Neural cell (in vitro differentiated cells): Measurements from ENCODE around the gene KCNAB1.

Source experiments
- EZH2 ChIP-seq: fragments of 200-600, 300-800 bp; shearing (Covaris generic), sonication (generic); IDR thresholded peaks from 2 replicates; pipeline ENCODE4 v1.6.1; 2014; ENCODE audit warnings: antibody characterized with exemption, low read length, borderline replicate concordance, mild to moderate bottlenecking; ENCODE audit not compliant: insufficient read depth, poor library complexity, severe bottlenecking
- SMC3 ChIP-seq: fragments of 450-650 bp; conservative IDR thresholded peaks from 2 replicates; pipeline ENCODE4 v1.6.1; 2014; ENCODE audit warnings: antibody characterized with exemption, mild to moderate bottlenecking, moderate library complexity; ENCODE audit not compliant: poor library complexity
- TF ChIP-seq, protein P1 (sequence below): IDR thresholded peaks from 2 replicates; pipeline ENCODE4 v1.6.1; 2012; ENCODE audit warnings: borderline replicate concordance
- TF ChIP-seq, protein P2 (sequence below): fragments of 450-650 bp; IDR thresholded peaks from 2 replicates; pipeline ENCODE4 v1.5.1; 2014; ENCODE audit warnings: antibody characterized with exemption, mild to moderate bottlenecking, moderate library complexity; ENCODE audit not compliant: poor library complexity, severe bottlenecking

DNA sequence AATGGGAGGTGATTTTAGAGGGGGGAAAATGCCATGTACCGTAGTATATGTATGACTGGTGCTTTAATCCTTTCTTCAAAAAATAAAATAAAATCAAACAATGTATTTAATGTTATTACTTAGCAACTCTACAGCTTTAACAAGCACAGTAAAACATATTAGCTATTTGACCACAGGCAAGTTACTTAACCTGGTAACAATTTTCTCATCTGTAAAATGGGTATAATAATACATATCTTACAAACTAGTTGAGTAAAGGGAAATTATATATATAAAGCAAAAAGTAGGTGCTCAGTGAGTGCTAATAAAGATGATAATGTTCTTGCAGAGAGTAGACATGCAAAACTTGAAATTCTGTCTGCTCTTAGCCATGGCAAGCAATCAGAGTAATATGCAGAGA is 406.7 kb downstream of the KCNAB1 start:
- TF ChIP-seq EZH2 = no peak
- TF ChIP-seq, protein P1, sequence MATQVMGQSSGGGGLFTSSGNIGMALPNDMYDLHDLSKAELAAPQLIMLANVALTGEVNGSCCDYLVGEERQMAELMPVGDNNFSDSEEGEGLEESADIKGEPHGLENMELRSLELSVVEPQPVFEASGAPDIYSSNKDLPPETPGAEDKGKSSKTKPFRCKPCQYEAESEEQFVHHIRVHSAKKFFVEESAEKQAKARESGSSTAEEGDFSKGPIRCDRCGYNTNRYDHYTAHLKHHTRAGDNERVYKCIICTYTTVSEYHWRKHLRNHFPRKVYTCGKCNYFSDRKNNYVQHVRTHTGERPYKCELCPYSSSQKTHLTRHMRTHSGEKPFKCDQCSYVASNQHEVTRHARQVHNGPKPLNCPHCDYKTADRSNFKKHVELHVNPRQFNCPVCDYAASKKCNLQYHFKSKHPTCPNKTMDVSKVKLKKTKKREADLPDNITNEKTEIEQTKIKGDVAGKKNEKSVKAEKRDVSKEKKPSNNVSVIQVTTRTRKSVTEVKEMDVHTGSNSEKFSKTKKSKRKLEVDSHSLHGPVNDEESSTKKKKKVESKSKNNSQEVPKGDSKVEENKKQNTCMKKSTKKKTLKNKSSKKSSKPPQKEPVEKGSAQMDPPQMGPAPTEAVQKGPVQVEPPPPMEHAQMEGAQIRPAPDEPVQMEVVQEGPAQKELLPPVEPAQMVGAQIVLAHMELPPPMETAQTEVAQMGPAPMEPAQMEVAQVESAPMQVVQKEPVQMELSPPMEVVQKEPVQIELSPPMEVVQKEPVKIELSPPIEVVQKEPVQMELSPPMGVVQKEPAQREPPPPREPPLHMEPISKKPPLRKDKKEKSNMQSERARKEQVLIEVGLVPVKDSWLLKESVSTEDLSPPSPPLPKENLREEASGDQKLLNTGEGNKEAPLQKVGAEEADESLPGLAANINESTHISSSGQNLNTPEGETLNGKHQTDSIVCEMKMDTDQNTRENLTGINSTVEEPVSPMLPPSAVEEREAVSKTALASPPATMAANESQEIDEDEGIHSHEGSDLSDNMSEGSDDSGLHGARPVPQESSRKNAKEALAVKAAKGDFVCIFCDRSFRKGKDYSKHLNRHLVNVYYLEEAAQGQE = no peak
- TF ChIP-seq, protein P2, sequence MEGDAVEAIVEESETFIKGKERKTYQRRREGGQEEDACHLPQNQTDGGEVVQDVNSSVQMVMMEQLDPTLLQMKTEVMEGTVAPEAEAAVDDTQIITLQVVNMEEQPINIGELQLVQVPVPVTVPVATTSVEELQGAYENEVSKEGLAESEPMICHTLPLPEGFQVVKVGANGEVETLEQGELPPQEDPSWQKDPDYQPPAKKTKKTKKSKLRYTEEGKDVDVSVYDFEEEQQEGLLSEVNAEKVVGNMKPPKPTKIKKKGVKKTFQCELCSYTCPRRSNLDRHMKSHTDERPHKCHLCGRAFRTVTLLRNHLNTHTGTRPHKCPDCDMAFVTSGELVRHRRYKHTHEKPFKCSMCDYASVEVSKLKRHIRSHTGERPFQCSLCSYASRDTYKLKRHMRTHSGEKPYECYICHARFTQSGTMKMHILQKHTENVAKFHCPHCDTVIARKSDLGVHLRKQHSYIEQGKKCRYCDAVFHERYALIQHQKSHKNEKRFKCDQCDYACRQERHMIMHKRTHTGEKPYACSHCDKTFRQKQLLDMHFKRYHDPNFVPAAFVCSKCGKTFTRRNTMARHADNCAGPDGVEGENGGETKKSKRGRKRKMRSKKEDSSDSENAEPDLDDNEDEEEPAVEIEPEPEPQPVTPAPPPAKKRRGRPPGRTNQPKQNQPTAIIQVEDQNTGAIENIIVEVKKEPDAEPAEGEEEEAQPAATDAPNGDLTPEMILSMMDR = no peak
- TF ChIP-seq SMC3 = no peak
